HEK293 (cell line): ENCODE results near the gene DEFB121.

Experiments
- SETDB1 ChIP-seq: IDR thresholded peaks from one replicate; pipeline ENCODE4 v1.6.1; 2017; ENCODE audit warnings: mild to moderate bottlenecking, low read length, moderate library complexity, mixed read lengths; ENCODE audit not compliant: insufficient read length
- ZNF121 ChIP-seq: fragments of 450-650 bp; formaldehyde crosslinking; IDR thresholded peaks from 2 replicates; pipeline ENCODE4 v1.5.1; 2016; ENCODE audit warnings: missing biosample characterization, missing genetic modification characterization
- ZNF138 ChIP-seq: fragments of 450-650 bp; formaldehyde crosslinking; IDR thresholded peaks from 2 replicates; pipeline ENCODE4 v1.5.1; 2016; ENCODE audit warnings: missing biosample characterization, missing genetic modification characterization, borderline replicate concordance
- ZNF776 ChIP-seq: fragments of 450-650 bp; formaldehyde crosslinking; IDR thresholded peaks from 2 replicates; pipeline ENCODE4 v1.5.0; 2017; ENCODE audit warnings: missing biosample characterization, missing genetic modification characterization, borderline replicate concordance
- TF ChIP-seq, protein P1 (sequence below): sonication (generic); formaldehyde crosslinking; IDR thresholded peaks from 2 replicates; pipeline ENCODE4 v1.8.1; 2022; ENCODE audit warnings: mild to moderate bottlenecking, moderate library complexity, missing genetic modification reagents
- TF ChIP-seq, protein P2 (sequence below): fragments of 450-650 bp; formaldehyde crosslinking; IDR thresholded peaks from 2 replicates; pipeline ENCODE4 v1.5.1; 2016; ENCODE audit warnings: missing biosample characterization, missing genetic modification characterization

DNA sequence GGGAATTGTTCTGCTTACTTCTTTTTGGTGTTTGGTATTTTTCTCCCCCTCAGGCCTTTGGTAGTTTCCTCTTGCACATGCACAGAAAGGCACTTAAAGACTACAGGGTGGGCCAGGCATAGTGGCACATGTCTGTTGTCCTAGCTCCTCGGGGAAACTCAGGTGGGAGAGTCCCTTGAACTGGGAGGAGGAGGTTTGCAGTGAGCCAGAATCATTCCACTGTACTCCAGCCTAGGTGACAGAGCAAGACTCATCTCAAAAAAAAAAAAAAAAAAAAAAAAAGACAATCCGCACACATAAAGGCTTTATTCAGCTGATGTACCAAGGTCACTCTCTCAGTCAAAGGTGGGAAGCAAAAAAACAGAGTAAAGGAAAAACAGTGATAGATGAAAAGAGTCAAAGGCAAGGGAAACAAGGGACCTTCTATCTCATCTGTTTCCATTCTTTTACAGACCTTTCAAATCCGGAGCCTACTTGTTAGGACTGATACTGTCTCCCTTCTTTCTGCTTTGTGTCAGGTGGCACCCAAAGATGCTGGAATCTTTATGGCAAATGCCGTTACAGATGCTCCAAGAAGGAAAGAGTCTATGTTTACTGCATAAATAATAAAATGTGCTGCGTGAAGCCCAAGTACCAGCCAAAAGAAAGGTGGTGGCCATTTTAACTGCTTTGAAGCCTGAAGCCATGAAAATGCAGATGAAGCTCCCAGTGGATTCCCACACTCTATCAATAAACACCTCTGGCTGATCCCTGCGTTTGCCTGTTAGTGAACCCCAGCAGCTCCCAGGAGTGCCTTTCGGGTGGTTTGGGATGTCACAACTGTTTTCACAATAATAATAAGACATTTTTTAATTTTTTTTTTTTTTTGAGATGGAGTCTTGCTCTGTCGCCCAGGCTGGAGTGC lies 43.7 kb upstream of the DEFB121 start:
- TF ChIP-seq SETDB1, result no peak
- no peak for TF ChIP-seq ZNF776 (tag by site-specific recombination)
- TF ChIP-seq, protein P1, sequence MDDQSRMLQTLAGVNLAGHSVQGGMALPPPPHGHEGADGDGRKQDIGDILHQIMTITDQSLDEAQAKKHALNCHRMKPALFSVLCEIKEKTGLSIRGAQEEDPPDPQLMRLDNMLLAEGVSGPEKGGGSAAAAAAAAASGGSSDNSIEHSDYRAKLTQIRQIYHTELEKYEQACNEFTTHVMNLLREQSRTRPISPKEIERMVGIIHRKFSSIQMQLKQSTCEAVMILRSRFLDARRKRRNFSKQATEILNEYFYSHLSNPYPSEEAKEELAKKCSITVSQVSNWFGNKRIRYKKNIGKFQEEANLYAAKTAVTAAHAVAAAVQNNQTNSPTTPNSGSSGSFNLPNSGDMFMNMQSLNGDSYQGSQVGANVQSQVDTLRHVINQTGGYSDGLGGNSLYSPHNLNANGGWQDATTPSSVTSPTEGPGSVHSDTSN (CRISPR knock-in tag), result no peak
- TF ChIP-seq, protein P2, sequence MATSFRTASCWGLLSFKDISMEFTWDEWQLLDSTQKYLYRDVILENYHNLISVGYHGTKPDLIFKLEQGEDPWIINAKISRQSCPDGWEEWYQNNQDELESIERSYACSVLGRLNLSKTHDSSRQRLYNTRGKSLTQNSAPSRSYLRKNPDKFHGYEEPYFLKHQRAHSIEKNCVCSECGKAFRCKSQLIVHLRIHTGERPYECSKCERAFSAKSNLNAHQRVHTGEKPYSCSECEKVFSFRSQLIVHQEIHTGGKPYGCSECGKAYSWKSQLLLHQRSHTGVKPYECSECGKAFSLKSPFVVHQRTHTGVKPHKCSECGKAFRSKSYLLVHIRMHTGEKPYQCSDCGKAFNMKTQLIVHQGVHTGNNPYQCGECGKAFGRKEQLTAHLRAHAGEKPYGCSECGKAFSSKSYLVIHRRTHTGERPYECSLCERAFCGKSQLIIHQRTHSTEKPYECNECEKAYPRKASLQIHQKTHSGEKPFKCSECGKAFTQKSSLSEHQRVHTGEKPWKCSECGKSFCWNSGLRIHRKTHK (tag by site-specific recombination), result no peak
- no peak for TF ChIP-seq ZNF121 (tag by site-specific recombination)
- no peak for TF ChIP-seq ZNF138
